Measurements from ENCODE around the gene ARSK. TPM values are rescaled to one million over a fixed set of nuclear protein-coding genes. Genes with fewer than 3 reads are reported as not detected.
A peak's percentile ranks its signal among the peaks of the same experiment; 100 is the strongest.

ARSK gene
- total RNA-seq, 1 donor from 2014 or later, result 7.5 TPM

- peak; percentile 78 for DNase-seq (ENCODE audit: low read depth, low spot score)
These were observed 91.9 kb downstream of the ARSK start, which contains the start of gene RFESD for GRCh38 chr5:95646569-95647431. RFESD (plus strand) TSS chr5:95646777; CDS start chr5:95652272, 5,495 bp downstream.

GRCh38 chr5:95647886-95648860 lies 93.3 kb downstream of the ARSK start:
- no peak for DNase-seq (ENCODE audit: low read depth, low spot score)

- no peak for DNase-seq (ENCODE audit: low read depth, low spot score)
These were observed 94.4 kb downstream of the ARSK start for GRCh38 chr5:95649274-95649673.

- DNase-seq (ENCODE audit: low read depth, low spot score), result no peak
These were observed 95.1 kb downstream of the ARSK start for GRCh38 chr5:95649842-95650620.

GRCh38 chr5:95652849-95653248 lies 97.9 kb downstream of the ARSK start:
- DNase-seq (ENCODE audit: low read depth, low spot score), result no peak

- DNase-seq (ENCODE audit: low read depth, low spot score), result no peak
These were observed 99.3 kb downstream of the ARSK start for GRCh38 chr5:95654196-95654595.

Other genes with a start within 250 kb of the ARSK start
- gene FAM81B, start 163.7 kb upstream of the ARSK start, total RNA-seq, result 0.20 TPM in 1 of 2 replicates, not detected in the other
- 124 and 138 TPM in 2 replicates for gene SKIC3, start 124 bp upstream of the ARSK start, total RNA-seq
- 0.20 and 0.32 TPM in 2 replicates for gene GPR150, start 65.0 kb downstream of the ARSK start, total RNA-seq
- gene RFESD, start 91.7 kb downstream of the ARSK start, total RNA-seq, result 1.3 and 1.8 TPM in 2 replicates
- 0.11 and 0.13 TPM in 2 replicates for gene SPATA9, start 127.9 kb downstream of the ARSK start, total RNA-seq
- gene RHOBTB3, start 176.2 kb downstream of the ARSK start, total RNA-seq, result 66.7 and 66.9 TPM in 2 replicates

Data from pulmonary artery endothelial cell (primary cell).